DOHH2 (cell line): ENCODE measurements around the gene IFT81.

Source experiments
- EZH2phosphoT487 ChIP-seq: fragments of 200-600 bp; sonication (generic); IDR thresholded peaks from 2 replicates; pipeline ENCODE4 v1.6.1; 2017; ENCODE audit warnings: borderline replicate concordance, mild to moderate bottlenecking, antibody characterized with exemption, low read length, moderate library complexity, mixed read lengths
- TF ChIP-seq, protein P1 (sequence below): fragments of 200-600 bp; sonication (generic); IDR thresholded peaks from one replicate; pipeline ENCODE4 v1.5.1; 2014; ENCODE audit warnings: antibody characterized with exemption, mild to moderate bottlenecking, low read depth, low read length; ENCODE audit not compliant: poor library complexity, severe bottlenecking

- TF ChIP-seq, protein P1, sequence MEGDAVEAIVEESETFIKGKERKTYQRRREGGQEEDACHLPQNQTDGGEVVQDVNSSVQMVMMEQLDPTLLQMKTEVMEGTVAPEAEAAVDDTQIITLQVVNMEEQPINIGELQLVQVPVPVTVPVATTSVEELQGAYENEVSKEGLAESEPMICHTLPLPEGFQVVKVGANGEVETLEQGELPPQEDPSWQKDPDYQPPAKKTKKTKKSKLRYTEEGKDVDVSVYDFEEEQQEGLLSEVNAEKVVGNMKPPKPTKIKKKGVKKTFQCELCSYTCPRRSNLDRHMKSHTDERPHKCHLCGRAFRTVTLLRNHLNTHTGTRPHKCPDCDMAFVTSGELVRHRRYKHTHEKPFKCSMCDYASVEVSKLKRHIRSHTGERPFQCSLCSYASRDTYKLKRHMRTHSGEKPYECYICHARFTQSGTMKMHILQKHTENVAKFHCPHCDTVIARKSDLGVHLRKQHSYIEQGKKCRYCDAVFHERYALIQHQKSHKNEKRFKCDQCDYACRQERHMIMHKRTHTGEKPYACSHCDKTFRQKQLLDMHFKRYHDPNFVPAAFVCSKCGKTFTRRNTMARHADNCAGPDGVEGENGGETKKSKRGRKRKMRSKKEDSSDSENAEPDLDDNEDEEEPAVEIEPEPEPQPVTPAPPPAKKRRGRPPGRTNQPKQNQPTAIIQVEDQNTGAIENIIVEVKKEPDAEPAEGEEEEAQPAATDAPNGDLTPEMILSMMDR: no peak
- TF ChIP-seq EZH2phosphoT487: no peak
Measured at GRCh38 chr12:110176745-110177144, 52.6 kb downstream of the IFT81 start.
